H1 (cell line): ENCODE measurements around the gene DYDC2. TPM values are rescaled to one million over a fixed set of nuclear protein-coding genes. Genes with fewer than 3 reads are reported as not detected.

Experiments
- CTCF ChIA-PET: fragments of 300-600 bp; sonication (Branson Sonifier 250); formaldehyde crosslinking; loops from one replicate; lab custom pipeline; 2021; ENCODE audit not compliant: partially characterized antibody; lab: Charles Lee
- POLR2A ChIA-PET: fragments of 300-600 bp; sonication (Branson Sonifier 250); formaldehyde crosslinking; loops from one replicate; lab custom pipeline; 2021; ENCODE audit warnings: inconsistent platforms; ENCODE audit not compliant: partially characterized antibody; lab: Charles Lee
- DNase-seq, 2 experiments: peaks; one replicate each; pipeline versions ENCODE4 v3.0.0 to v3.0.0-alpha.2; 2010 to 2022; ENCODE audit warnings: low spot score in 2 of 2, low read depth in 1 of 2, mixed read lengths in 1 of 2
- FAIRE-seq: peaks from 2 replicates; lab custom pipeline; 2011; peaks lifted over from hg19 to GRCh38; lab: Jason Lieb, UNC
- H2AFZ ChIP-seq: 2 replicates; pipeline ENCODE4 v1.8.1; 2012; ENCODE audit warnings: low read length, inconsistent platforms
- H2AK5ac ChIP-seq: 2 replicates; pipeline ENCODE4 v1.6.1; 2013; ENCODE audit warnings: low read depth, low read length
- H2BK120ac ChIP-seq: replicated peaks from 2 replicates; pipeline ENCODE3; 2013; ENCODE audit warnings: low read depth, low read length, inconsistent platforms
- H2BK12ac ChIP-seq: 2 replicates; pipeline ENCODE4 v1.6.1; 2013; ENCODE audit warnings: low read depth, low read length
- H2BK15ac ChIP-seq: 2 replicates; pipeline ENCODE4 v1.6.1; 2013; ENCODE audit warnings: low read length
- H2BK20ac ChIP-seq: 2 replicates; pipeline ENCODE4 v1.6.1; 2013; ENCODE audit warnings: low read length
- H2BK5ac ChIP-seq: 2 replicates; pipeline ENCODE4 v1.6.1; 2013; ENCODE audit warnings: low read depth, low read length
- H3K14ac ChIP-seq: 2 replicates; pipeline ENCODE4 v1.6.1; 2013; ENCODE audit warnings: inconsistent platforms; ENCODE audit not compliant: insufficient read length
- H3K18ac ChIP-seq: 2 replicates; pipeline ENCODE4 v1.6.1; 2013; ENCODE audit warnings: low read length; ENCODE audit errors: extremely low read depth
- H3K23ac ChIP-seq: 2 replicates; pipeline ENCODE4 v1.6.1; 2013; ENCODE audit warnings: inconsistent platforms; ENCODE audit not compliant: insufficient read length
- H3K23me2 ChIP-seq: 2 replicates; pipeline ENCODE4 v1.6.1; 2013; ENCODE audit warnings: low read depth, low read length
- H3K27ac ChIP-seq: 2 replicates; pipeline ENCODE4 v1.6.1; 2011; ENCODE audit warnings: low read depth, low read length, inconsistent platforms
- H3K27me3 ChIP-seq, 4 experiments: replicated peaks in 1 of 4; 1 replicate in 1 of 4; 2 replicates in 3 of 4; pipeline versions ENCODE4 v1.6.1 to v1.8.1; 2011 to 2013; ENCODE audit warnings: low read length in 3 of 4, mild to moderate bottlenecking in 3 of 4, inconsistent platforms in 2 of 4, mixed read lengths in 2 of 4, moderate library complexity in 1 of 4; ENCODE audit not compliant: control insufficient read depth in 3 of 4, insufficient read depth in 3 of 4; ENCODE audit errors: extremely low read depth in 1 of 4
- H3K36me3 ChIP-seq, 4 experiments: 2 replicates each; pipeline versions ENCODE4 v1.6.1 to v1.8.1; 2011 to 2013; ENCODE audit warnings: mild to moderate bottlenecking in 4 of 4, low read length in 3 of 4, moderate library complexity in 2 of 4, control low read depth in 1 of 4, inconsistent platforms in 1 of 4; ENCODE audit not compliant: insufficient read depth in 4 of 4, control insufficient read depth in 2 of 4
- H3K4ac ChIP-seq: replicated peaks from 2 replicates; pipeline ENCODE3; 2013; ENCODE audit warnings: low read length, low read depth, mixed read lengths, inconsistent platforms; ENCODE audit not compliant: insufficient read length
- H3K4me1 ChIP-seq, 4 experiments: replicated peaks in 1 of 4; 1 replicate in 1 of 4; 2 replicates in 3 of 4; pipeline versions ENCODE4 v1.6.1 to v1.8.1; 2011 to 2013; ENCODE audit warnings: low read length in 3 of 4, inconsistent platforms in 2 of 4, mixed read lengths in 1 of 4; ENCODE audit not compliant: insufficient read depth in 4 of 4, control insufficient read depth in 3 of 4
- H3K4me2 ChIP-seq, 2 experiments: 2 replicates each; pipeline versions ENCODE4 v1.6.1 to v1.8.1; 2011 to 2013; ENCODE audit warnings: low read depth in 2 of 2, low read length in 2 of 2, control low read depth in 1 of 2, inconsistent platforms in 1 of 2, mild to moderate bottlenecking in 1 of 2; ENCODE audit not compliant: insufficient read depth in 1 of 2
- H3K4me3 ChIP-seq, 4 experiments: fragments of 200-600, 300-600 bp in 1 of 4; sonication (generic), shearing (Covaris generic), sonication (Bioruptor Twin) in 1 of 4; 2 replicates each; pipeline versions ENCODE4 v1.5.1 to v1.8.1; 2011 to 2016; ENCODE audit warnings: low read length in 4 of 4, low read depth in 3 of 4, control low read depth in 2 of 4, inconsistent platforms in 2 of 4, mild to moderate bottlenecking in 2 of 4, mixed read lengths in 1 of 4, moderate library complexity in 1 of 4; ENCODE audit not compliant: insufficient read depth in 2 of 4; ENCODE audit errors: extremely low read depth in 1 of 4
- H3K56ac ChIP-seq: replicated peaks from 2 replicates; pipeline ENCODE3; 2013; ENCODE audit warnings: low read depth, mild to moderate bottlenecking, mixed read lengths, low read length, inconsistent platforms; ENCODE audit not compliant: insufficient read length
- H3K79me1 ChIP-seq: 2 replicates; pipeline ENCODE4 v1.6.1; 2013; ENCODE audit warnings: low read depth, low read length, control low read depth
- H3K79me2 ChIP-seq, 2 experiments: 2 replicates each; pipeline versions ENCODE4 v1.6.1 to v1.8.1; 2012 to 2013; ENCODE audit warnings: low read length in 2 of 2, mild to moderate bottlenecking in 2 of 2, inconsistent platforms in 1 of 2; ENCODE audit not compliant: insufficient read depth in 2 of 2, control insufficient read depth in 1 of 2
- H3K9ac ChIP-seq, 4 experiments: replicated peaks in 1 of 4; 1 replicate in 1 of 4; 2 replicates in 3 of 4; pipeline versions ENCODE4 v1.6.1 to v1.8.1; 2011 to 2013; ENCODE audit warnings: low read depth in 3 of 4, low read length in 3 of 4, control low read depth in 2 of 4, mild to moderate bottlenecking in 2 of 4, moderate library complexity in 2 of 4, inconsistent platforms in 1 of 4; ENCODE audit errors: extremely low read depth in 1 of 4
- H3K9me3 ChIP-seq, 2 experiments: 2 replicates each; pipeline versions ENCODE4 v1.6.1 to v1.8.1; 2012 to 2013; ENCODE audit warnings: mild to moderate bottlenecking in 2 of 2, moderate library complexity in 2 of 2, control low read depth in 1 of 2, inconsistent platforms in 1 of 2, low read depth in 1 of 2, low read length in 1 of 2, mixed read lengths in 1 of 2; ENCODE audit not compliant: insufficient read depth in 2 of 2
- H4K20me1 ChIP-seq, 2 experiments: replicated peaks in 1 of 2; 2 replicates each; pipeline versions ENCODE3 to v1.8.1; 2011 to 2013; ENCODE audit warnings: inconsistent platforms in 2 of 2, low read length in 2 of 2, mild to moderate bottlenecking in 1 of 2; ENCODE audit not compliant: insufficient read depth in 2 of 2, control insufficient read depth in 1 of 2
- H4K5ac ChIP-seq: 2 replicates; pipeline ENCODE4 v1.6.1; 2013; ENCODE audit warnings: low read length, low read depth, mixed read lengths, inconsistent platforms; ENCODE audit not compliant: insufficient read length
- H4K8ac ChIP-seq: 2 replicates; pipeline ENCODE4 v1.8.0; 2013; ENCODE audit warnings: mild to moderate bottlenecking, moderate library complexity, low read length, inconsistent platforms; ENCODE audit not compliant: insufficient read depth; ENCODE audit errors: extremely low read depth
- H4K91ac ChIP-seq: replicated peaks from 2 replicates; pipeline ENCODE3; 2013; ENCODE audit warnings: low read length, mixed read lengths, inconsistent platforms; ENCODE audit not compliant: insufficient read length
- CTBP2 ChIP-seq: IDR thresholded peaks from 2 replicates; pipeline ENCODE4 v1.7.0; 2011; ENCODE audit warnings: borderline replicate concordance, mild to moderate bottlenecking, moderate library complexity, mixed read lengths, low read length; ENCODE audit not compliant: insufficient read depth, insufficient read length
- EP300 ChIP-seq, 2 experiments: IDR thresholded peaks; 1 replicate in 1 of 2; 2 replicates in 1 of 2; pipeline ENCODE4 v1.6.1; 2011 to 2012; ENCODE audit warnings: low read depth in 2 of 2, low read length in 2 of 2, mild to moderate bottlenecking in 2 of 2, borderline replicate concordance in 1 of 2, inconsistent platforms in 1 of 2, moderate library complexity in 1 of 2
- JUN ChIP-seq: IDR thresholded peaks from 2 replicates; pipeline ENCODE4 v1.6.1; 2011; ENCODE audit warnings: low read depth, mild to moderate bottlenecking, improper control_type of control experiment, low read length
- PHF8 ChIP-seq: fragments of 200-600 bp; sonication (generic); conservative IDR thresholded peaks from 2 replicates; pipeline ENCODE4 v1.7.1; 2012; ENCODE audit warnings: low read depth, mild to moderate bottlenecking, inconsistent platforms, low read length, moderate library complexity
- SAP30 ChIP-seq: fragments of 300-600 bp; sonication (generic); IDR thresholded peaks from 2 replicates; pipeline ENCODE4 v1.7.1; 2012; ENCODE audit warnings: low read length, moderate library complexity, mild to moderate bottlenecking, inconsistent platforms; ENCODE audit not compliant: insufficient read depth, insufficient replicate concordance
- SIX5 ChIP-seq: IDR thresholded peaks from 2 replicates; pipeline ENCODE4 v1.6.1; 2011; ENCODE audit warnings: mild to moderate bottlenecking, low read depth, low read length
- WGBS, 2 experiments: shearing (Covaris generic) in 1 of 2; methylation state at CpG; one replicate each; pipeline versions ENCODE4 v1.1.6 to v1.1.7; 2013 to 2015; ENCODE audit warnings: low lambda C conversion rate in 2 of 2, mixed read lengths in 2 of 2, inconsistent platforms in 1 of 2, low coverage in 1 of 2, missing lambda C conversion rate in 1 of 2; ENCODE audit not compliant: insufficient replicate concordance in 2 of 2, insufficient coverage in 1 of 2, insufficient read length in 1 of 2; ENCODE audit errors: extremely low coverage in 1 of 2, missing lambda C conversion rate in 1 of 2; 5-methylcytosine and 5-hydroxymethylcytosine counted together
- polyA plus RNA-seq, 7 experiments: library from polyadenylated mRNA; depleted of rRNA in 3 of 7; stranded (reverse) in 5 of 7; unstranded in 2 of 7; fragments of >200 nt in 5 of 7; fragments of 200-250 nt in 2 of 7; gene quantifications; 1 replicate in 5 of 7; 2 replicates in 1 of 7; 4 replicates in 1 of 7; pipeline versions ENCODE4 v1.2.1 to v1.2.3, GENCODE V29; 2011 to 2013; ENCODE audit warnings: missing spikeins in 2 of 7, mixed read lengths in 2 of 7
- total RNA-seq: library from RNA; stranded (reverse); fragmentation: NEBNext Ultra II Directional; extraction: Animal tissue kit (Norgen Biotek cat#: 25700); gene quantifications from 2 replicates; pipeline ENCODE4 v1.2.1, GENCODE V29; 2021

DYDC2 gene
- total and polyA plus RNA-seq, 2 of the 8 experiments (the other 6 are each of a cell fraction or from before 2014, with no cell fraction given), result 1.5 to 5.2 TPM

GRCh38 chr10:80333983-80334382, 22.6 kb upstream of the DYDC2 start:
- TF ChIP-seq PHF8 (no peak), JUN (no peak), SAP30 (no peak), EP300 (IDR thresholded peaks at IDR 0.05; ENCODE audit: borderline replicate concordance in 1 of 2, low read depth in 2 of 2, low read length in 2 of 2) (no peak), CTBP2 (no peak), SIX5 (no peak)
- TF ChIP-seq, all 59 proteins: peak for 0
- H3K79me2 ChIP-seq, result no peaks in the 10 kb centered on the region
- H3K79me1 ChIP-seq, result no peaks in the 10 kb centered on the region
- no peak overlapping the region for H2BK5ac ChIP-seq
- H3K9ac ChIP-seq, result no peak overlapping the region
- H3K4ac ChIP-seq, result peak overlapping the region; percentile 80
- WGBS, 2 experiments, result 88% methylated on average over 1 of the region's 1 CpG; no CpG with 5 or more reads in 1 of the 2 experiments
- DNase-seq (no peak), FAIRE-seq (no peak)
- H2BK15ac ChIP-seq, result no peak overlapping the region
- H3K27ac ChIP-seq, result no peak overlapping the region
- H4K91ac ChIP-seq, result no peak overlapping the region
- 0 out of 2 replicates have a peak, but pooled peaks cover 2% of the 10 kb centered on the region for H3K23me2 ChIP-seq
- no peaks in the 10 kb centered on the region for H3K9me3 ChIP-seq
- no peak overlapping the region for H3K56ac ChIP-seq
- H4K8ac ChIP-seq, result no peak overlapping the region
- POLR2A ChIA-PET, result no interaction called here
- no peak overlapping the region for H2BK20ac ChIP-seq
- H3K36me3 ChIP-seq, result no peaks in the 10 kb centered on the region
- no peak overlapping the region for H2AK5ac ChIP-seq
- H4K20me1 ChIP-seq, result no peaks in the 10 kb centered on the region
- no peak overlapping the region for H3K18ac ChIP-seq
- H3K4me2 ChIP-seq, result no peak overlapping the region
- no peak overlapping the region for H2AFZ ChIP-seq
- no peak overlapping the region for H2BK12ac ChIP-seq
- H3K4me1 ChIP-seq, result no peaks in the 10 kb centered on the region
- CTCF ChIA-PET, result interaction anchor here (1.0 kb wide), 1 partner anchor 16 kb away, joined by 3 read pairs; no protein-coding TSS in a partner anchor
- H2BK120ac ChIP-seq, result no peak overlapping the region
- no peak overlapping the region for H3K14ac ChIP-seq
- H3K4me3 ChIP-seq, result no peak overlapping the region
- H4K5ac ChIP-seq, result no peak overlapping the region
- H3K27me3 ChIP-seq, result peaks cover 0 to 1% (median 0%) of the 10 kb centered on the region in 4 experiments; a peak in 1 of 7 replicates
- H3K23ac ChIP-seq, result no peak overlapping the region
